ENCODE results near the gene NOB1.

Gene NOB1

DNA sequence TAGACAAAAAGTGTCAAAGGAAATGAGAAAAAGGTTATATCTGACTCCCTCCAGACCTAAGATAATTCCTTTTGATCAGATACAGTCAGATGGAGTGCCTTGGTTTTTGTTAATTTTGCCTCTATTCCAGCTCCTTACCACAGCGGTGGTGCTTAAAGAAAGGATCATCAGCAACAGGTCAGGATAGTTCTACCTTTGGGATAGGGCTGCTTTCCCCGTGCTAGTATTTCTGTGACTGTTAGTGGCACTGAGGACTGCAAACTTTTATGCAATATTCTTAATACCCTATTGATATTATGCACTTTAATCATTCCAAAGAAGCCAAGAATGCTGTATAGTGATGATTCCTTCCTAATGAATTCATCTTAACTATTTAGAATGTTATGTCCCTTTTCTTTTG lies 52.9 kb downstream of the NOB1 start:
- Histone ChIP-seq H3K9ac (no peak overlapping the region), H4K20me1 (ENCODE audit: insufficient read depth) (no peaks in the 10 kb centered on the region), H3K4me2 (no peak overlapping the region), H3K27me3 (ENCODE audit: insufficient read depth, low read depth) (no peaks in the 10 kb centered on the region), H3K4me3 (IDR thresholded peaks at IDR 0.05; ENCODE audit: insufficient read depth, low read depth, low read length) (no peak overlapping the region), H3K4me1 (ENCODE audit: low read depth, poor library complexity, severe bottlenecking) (peaks cover 6% of the 10 kb centered on the region), H3K27ac (no peak overlapping the region), H3K36me3 (ENCODE audit: insufficient read depth) (no peaks in the 10 kb centered on the region), H3K79me2 (ENCODE audit: insufficient read depth, low read depth) (no peaks in the 10 kb centered on the region), H2AFZ (ENCODE audit: low read depth) (no peak overlapping the region)
- TF ChIP-seq, protein P1, sequence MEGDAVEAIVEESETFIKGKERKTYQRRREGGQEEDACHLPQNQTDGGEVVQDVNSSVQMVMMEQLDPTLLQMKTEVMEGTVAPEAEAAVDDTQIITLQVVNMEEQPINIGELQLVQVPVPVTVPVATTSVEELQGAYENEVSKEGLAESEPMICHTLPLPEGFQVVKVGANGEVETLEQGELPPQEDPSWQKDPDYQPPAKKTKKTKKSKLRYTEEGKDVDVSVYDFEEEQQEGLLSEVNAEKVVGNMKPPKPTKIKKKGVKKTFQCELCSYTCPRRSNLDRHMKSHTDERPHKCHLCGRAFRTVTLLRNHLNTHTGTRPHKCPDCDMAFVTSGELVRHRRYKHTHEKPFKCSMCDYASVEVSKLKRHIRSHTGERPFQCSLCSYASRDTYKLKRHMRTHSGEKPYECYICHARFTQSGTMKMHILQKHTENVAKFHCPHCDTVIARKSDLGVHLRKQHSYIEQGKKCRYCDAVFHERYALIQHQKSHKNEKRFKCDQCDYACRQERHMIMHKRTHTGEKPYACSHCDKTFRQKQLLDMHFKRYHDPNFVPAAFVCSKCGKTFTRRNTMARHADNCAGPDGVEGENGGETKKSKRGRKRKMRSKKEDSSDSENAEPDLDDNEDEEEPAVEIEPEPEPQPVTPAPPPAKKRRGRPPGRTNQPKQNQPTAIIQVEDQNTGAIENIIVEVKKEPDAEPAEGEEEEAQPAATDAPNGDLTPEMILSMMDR (conservative IDR thresholded peaks at IDR 0.05; ENCODE audit: low read depth, low read length) = no peak

DNA sequence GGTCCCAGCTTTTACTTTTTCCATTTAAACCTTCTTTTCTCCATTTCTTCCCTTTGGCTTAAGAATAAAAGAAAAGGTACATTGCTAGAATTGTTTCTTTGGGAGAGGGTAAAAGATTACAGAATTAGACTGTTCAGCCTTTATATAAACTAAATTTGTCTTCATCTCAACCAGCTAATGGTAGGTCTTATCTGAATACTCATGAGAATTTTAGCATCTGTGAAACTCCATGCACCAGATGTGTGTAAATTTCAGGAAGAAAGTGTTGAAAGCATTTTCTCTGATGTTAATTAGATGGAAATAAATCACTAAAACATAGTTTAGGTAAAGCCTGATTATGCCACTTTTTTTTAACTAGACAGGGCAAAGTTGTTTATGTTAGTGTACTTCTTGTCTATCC lies 53.3 kb downstream of the NOB1 start:
- Histone ChIP-seq H3K27me3 (ENCODE audit: insufficient read depth, low read depth) (no peaks in the 10 kb centered on the region), H3K36me3 (ENCODE audit: insufficient read depth) (no peaks in the 10 kb centered on the region), H3K4me3 (IDR thresholded peaks at IDR 0.05; ENCODE audit: insufficient read depth, low read depth, low read length) (no peak overlapping the region), H3K79me2 (ENCODE audit: insufficient read depth, low read depth) (no peaks in the 10 kb centered on the region), H3K4me2 (no peak overlapping the region), H3K27ac (no peak overlapping the region), H2AFZ (ENCODE audit: low read depth) (no peak overlapping the region), H3K4me1 (ENCODE audit: low read depth, poor library complexity, severe bottlenecking) (peaks cover 6% of the 10 kb centered on the region), H4K20me1 (ENCODE audit: insufficient read depth) (no peaks in the 10 kb centered on the region), H3K9ac (no peak overlapping the region)
- TF ChIP-seq, protein P1 (conservative IDR thresholded peaks at IDR 0.05; ENCODE audit: low read depth, low read length) = no peak

DNA sequence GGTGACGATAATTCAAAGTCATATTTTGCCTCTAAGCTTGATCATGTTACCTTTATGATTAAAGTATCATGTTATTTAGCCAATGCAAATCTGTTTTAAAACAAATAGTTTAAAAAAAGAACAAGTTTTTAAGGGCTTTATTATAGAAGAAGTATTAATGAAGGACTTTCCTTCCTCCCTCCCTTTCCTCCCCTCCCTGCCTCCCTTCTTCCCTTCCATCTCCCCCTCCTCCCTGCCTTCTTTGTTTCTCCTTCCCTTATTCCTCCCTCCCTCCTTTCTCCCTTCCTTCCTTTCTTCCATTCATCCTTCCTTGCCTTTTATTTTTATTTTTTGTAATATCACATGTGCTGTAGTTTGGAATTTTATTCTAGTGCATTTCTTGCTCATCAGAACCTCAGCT lies 54.8 kb downstream of the NOB1 start:
- Histone ChIP-seq H4K20me1 (ENCODE audit: insufficient read depth) (no peaks in the 10 kb centered on the region), H3K27ac (no peak overlapping the region), H2AFZ (ENCODE audit: low read depth) (no peak overlapping the region), H3K4me3 (IDR thresholded peaks at IDR 0.05; ENCODE audit: insufficient read depth, low read depth, low read length) (no peak overlapping the region), H3K4me1 (ENCODE audit: low read depth, poor library complexity, severe bottlenecking) (no peaks in the 10 kb centered on the region), H3K4me2 (no peak overlapping the region), H3K36me3 (ENCODE audit: insufficient read depth) (no peaks in the 10 kb centered on the region), H3K79me2 (ENCODE audit: insufficient read depth, low read depth) (no peaks in the 10 kb centered on the region), H3K9ac (no peak overlapping the region), H3K27me3 (ENCODE audit: insufficient read depth, low read depth) (no peaks in the 10 kb centered on the region)
- TF ChIP-seq, protein P1 (conservative IDR thresholded peaks at IDR 0.05; ENCODE audit: low read depth, low read length) = no peak

DNA sequence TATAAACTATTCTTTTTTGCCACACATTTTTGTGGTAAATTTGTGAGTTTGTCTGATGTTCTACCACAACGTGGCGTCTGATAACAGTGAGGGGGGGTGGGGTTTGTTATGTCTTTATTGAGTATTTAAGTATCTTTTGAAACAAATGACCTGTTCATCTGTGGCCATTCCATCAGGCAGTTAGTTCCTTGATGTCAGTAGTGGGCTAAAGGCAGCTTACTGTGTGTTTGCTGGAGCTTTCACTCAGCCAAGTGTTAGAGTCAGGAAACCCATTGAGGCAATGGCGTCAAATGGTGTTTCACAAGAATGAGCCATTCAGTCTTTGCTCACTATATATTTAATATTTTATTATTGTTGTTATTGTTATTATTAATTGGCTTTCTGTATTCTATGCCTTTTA lies 56.3 kb downstream of the NOB1 start:
- no peak overlapping the region for H3K4me2 ChIP-seq
- H3K4me1 ChIP-seq (ENCODE audit: low read depth, poor library complexity, severe bottlenecking) = no peaks in the 10 kb centered on the region
- H3K4me3 ChIP-seq (IDR thresholded peaks at IDR 0.05; ENCODE audit: insufficient read depth, low read depth, low read length) = no peak overlapping the region
- no peak overlapping the region for H3K9ac ChIP-seq
- H3K36me3 ChIP-seq (ENCODE audit: insufficient read depth) = no peaks in the 10 kb centered on the region
- TF ChIP-seq, protein P1 (conservative IDR thresholded peaks at IDR 0.05; ENCODE audit: low read depth, low read length) = no peak
- H3K79me2 ChIP-seq (ENCODE audit: insufficient read depth, low read depth) = no peaks in the 10 kb centered on the region
- H3K27me3 ChIP-seq (ENCODE audit: insufficient read depth, low read depth) = no peaks in the 10 kb centered on the region
- H4K20me1 ChIP-seq (ENCODE audit: insufficient read depth) = no peaks in the 10 kb centered on the region
- H2AFZ ChIP-seq (ENCODE audit: low read depth) = no peak overlapping the region
- no peak overlapping the region for H3K27ac ChIP-seq
